Adrenal gland (tissue), 12 donors: Measurements from ENCODE around the gene LMNTD2. TPM values are rescaled to one million over a fixed set of nuclear protein-coding genes. Genes with fewer than 3 reads are reported as not detected.

Experiments used
- DNase-seq, 7 donors: peaks; one replicate each; pipeline ENCODE4 v3.0.0-alpha.2; 2019 to 2020
- H3K27ac ChIP-seq, 5 donors: fragments of 200-600 bp; sonication (generic) in 4 of 5; 1 replicate in 3 of 5; 2 replicates in 2 of 5; pipeline versions ENCODE4 v1.5.1 to v1.8.0; 2016 to 2020; ENCODE audit warnings: mild to moderate bottlenecking in 1 of 5
- H3K27me3 ChIP-seq: fragments of 200-600 bp; 2 replicates; pipeline ENCODE4 v1.8.0; 2021
- H3K36me3 ChIP-seq, 2 donors: fragments of 200-600 bp; replicated peaks in 1 of 2; 1 replicate in 1 of 2; 2 replicates in 1 of 2; pipeline versions ENCODE4 v1.5.1 to v1.8.0; 2018 to 2022
- H3K4me1 ChIP-seq, 2 donors: fragments of 200-600 bp; replicated peaks in 1 of 2; 1 replicate in 1 of 2; 2 replicates in 1 of 2; pipeline versions ENCODE4 v1.5.1 to v1.8.0; 2018 to 2021
- H3K4me3 ChIP-seq, 4 donors: fragments of 200-600 bp; sonication (generic) in 3 of 4; one replicate each; pipeline ENCODE4 v1.5.1; 2016 to 2018
- H3K9me3 ChIP-seq, 3 donors: fragments of 200-600 bp; sonication (generic) in 1 of 3; replicated peaks in 1 of 3; 1 replicate in 2 of 3; 2 replicates in 1 of 3; pipeline versions ENCODE4 v1.5.1 to v1.8.0; 2016 to 2021
- POLR2A ChIP-seq, 2 donors: fragments of 450-650 bp; IDR thresholded peaks; one replicate each; pipeline ENCODE4 v1.6.1; 2017; ENCODE audit warnings: antibody characterized with exemption in 2 of 2, mild to moderate bottlenecking in 2 of 2, moderate library complexity in 1 of 2
- WGBS, 4 donors: extraction: QIAGEN DNeasy Blood & Tissue Kit in 2 of 4; methylation state at CpG; one replicate each; pipeline versions ENCODE4 v1.1.5 to v1.1.7; 2013 to 2017; 5-methylcytosine and 5-hydroxymethylcytosine counted together
- intact Hi-C, 2 donors: fragments of 100-400 bp; cut with DNase I; formaldehyde crosslinking; loops; one replicate each; pipeline versions ENCODE4 v1.14.1 to v1.15.0; 2022 to 2023
- polyA plus RNA-seq, 3 donors: library from polyadenylated mRNA; stranded (reverse); fragments of 200-250 nt in 2 of 3; fragments of 350-450 nt in 1 of 3; fragmentation: Illumina TruSeq in 1 of 3; extraction: RNeasy Lipid Tissue Mini Kit (QIAGEN cat#74804) in 1 of 3; gene quantifications; one replicate each; pipeline ENCODE4 v1.2.3, GENCODE V29; 2013 to 2014
- total RNA-seq, 9 donors: library from RNA; depleted of rRNA in 4 of 9; stranded (reverse); fragments of >200 nt in 4 of 9; fragments of 120-200 nt in 1 of 9; fragmentation: NEBNext Ultra II Directional in 1 of 9; extraction: Animal tissue kit (Norgen Biotek cat#: 25700) in 1 of 9; gene quantifications; one replicate each; pipeline versions ENCODE4 v1.1.0 to v1.2.4, GENCODE V29; 2013 to 2023
- TF ChIP-seq, protein P1 (sequence below), 6 experiments: fragments of 450-650 bp in 4 of 6; fragments of 200-600 bp in 2 of 6; sonication (generic) in 1 of 6; IDR thresholded peaks; 1 replicate in 5 of 6; 2 replicates in 1 of 6; pipeline versions ENCODE4 v1.5.1 to v1.8.0; 2016 to 2021; ENCODE audit warnings: antibody characterized with exemption in 6 of 6, mild to moderate bottlenecking in 2 of 6, moderate library complexity in 1 of 6
- donor health status: healthy with polysubstance abuse.
- donor health status: Bipolar disorder and iron deficiency.
- donor health status: DM: yes; HTN: yes; CAD: no.
- donor health status: DM: no; HTN: no; CAD: no.
- donor health status: DM: no; HTN: no; CAD: no.
- donor health status: DM: yes; HTN: yes; CAD: no.

The LMNTD2 gene
- total and polyA plus RNA-seq, 12 donors: 0.20 to 21.0 (median 6.1) TPM

DNA sequence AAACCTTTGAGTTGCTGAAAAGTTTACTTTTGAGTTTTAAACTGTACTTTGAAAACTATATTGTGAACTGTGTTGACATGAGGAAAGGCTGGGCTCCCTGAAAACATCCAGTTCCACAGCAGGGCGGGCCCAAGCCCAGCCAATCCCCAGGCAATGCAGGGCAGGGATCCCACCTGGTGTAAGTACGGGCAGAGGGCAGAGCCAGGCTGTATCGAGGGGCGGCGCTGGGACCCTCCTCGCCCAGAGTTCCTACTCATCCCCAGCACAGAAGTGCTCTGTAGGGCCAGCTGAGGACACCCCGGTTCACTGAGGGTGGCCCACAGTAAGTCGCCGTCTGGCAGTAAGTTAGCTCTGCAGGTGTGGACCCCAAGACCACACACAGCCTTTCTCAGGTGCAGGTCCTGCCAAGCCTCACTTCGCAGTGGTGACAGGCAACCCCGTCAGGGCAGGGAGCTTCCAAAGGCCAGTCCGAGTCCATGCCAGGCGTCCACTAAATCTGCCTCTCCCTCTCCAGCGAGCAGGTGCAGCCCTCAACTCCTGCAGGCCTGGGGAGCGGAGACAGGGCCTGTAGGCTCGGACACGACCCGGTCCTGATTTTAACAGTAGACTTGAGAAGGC, 6.6 kb upstream of the LMNTD2 start:
- Histone ChIP-seq H3K27me3 (no peaks in the 10 kb centered on the region), H3K4me3 (no peak overlapping the region), H3K36me3 (no peaks in the 10 kb centered on the region), H3K9me3 (no peaks in the 10 kb centered on the region), H3K27ac (no peak overlapping the region), H3K4me1 (peaks cover 7 to 12% of the 10 kb centered on the region in 2 donors)
- TF ChIP-seq, protein P1, sequence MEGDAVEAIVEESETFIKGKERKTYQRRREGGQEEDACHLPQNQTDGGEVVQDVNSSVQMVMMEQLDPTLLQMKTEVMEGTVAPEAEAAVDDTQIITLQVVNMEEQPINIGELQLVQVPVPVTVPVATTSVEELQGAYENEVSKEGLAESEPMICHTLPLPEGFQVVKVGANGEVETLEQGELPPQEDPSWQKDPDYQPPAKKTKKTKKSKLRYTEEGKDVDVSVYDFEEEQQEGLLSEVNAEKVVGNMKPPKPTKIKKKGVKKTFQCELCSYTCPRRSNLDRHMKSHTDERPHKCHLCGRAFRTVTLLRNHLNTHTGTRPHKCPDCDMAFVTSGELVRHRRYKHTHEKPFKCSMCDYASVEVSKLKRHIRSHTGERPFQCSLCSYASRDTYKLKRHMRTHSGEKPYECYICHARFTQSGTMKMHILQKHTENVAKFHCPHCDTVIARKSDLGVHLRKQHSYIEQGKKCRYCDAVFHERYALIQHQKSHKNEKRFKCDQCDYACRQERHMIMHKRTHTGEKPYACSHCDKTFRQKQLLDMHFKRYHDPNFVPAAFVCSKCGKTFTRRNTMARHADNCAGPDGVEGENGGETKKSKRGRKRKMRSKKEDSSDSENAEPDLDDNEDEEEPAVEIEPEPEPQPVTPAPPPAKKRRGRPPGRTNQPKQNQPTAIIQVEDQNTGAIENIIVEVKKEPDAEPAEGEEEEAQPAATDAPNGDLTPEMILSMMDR (IDR thresholded peaks at IDR 0.05): no peak
- TF ChIP-seq POLR2A (IDR thresholded peaks at IDR 0.05): no peak
- DNase-seq: no peak
- WGBS, 4 donors: 93 to 100% (median 97%) methylated on average over 2 to 18 of the region's 18 CpGs
- intact Hi-C loops: no loop called here

- no peak overlapping the region for H3K27ac ChIP-seq
- TF ChIP-seq, protein P1 (IDR thresholded peaks at IDR 0.05): no peak
- intact Hi-C loops: no loop called here
- no peak for DNase-seq
- H3K9me3 ChIP-seq: no peaks in the 10 kb centered on the region
- no peaks in the 10 kb centered on the region for H3K27me3 ChIP-seq
- H3K4me3 ChIP-seq: no peak overlapping the region
- peaks cover 12 to 20% of the 10 kb centered on the region in 2 donors for H3K4me1 ChIP-seq
- WGBS, 4 donors: 86 to 91% (median 88%) methylated on average over 3 to 12 of the region's 12 CpGs
- no peaks in the 10 kb centered on the region for H3K36me3 ChIP-seq
Observed at GRCh38 chr11:565921-566509, 5.5 kb upstream of the LMNTD2 start.

DNA sequence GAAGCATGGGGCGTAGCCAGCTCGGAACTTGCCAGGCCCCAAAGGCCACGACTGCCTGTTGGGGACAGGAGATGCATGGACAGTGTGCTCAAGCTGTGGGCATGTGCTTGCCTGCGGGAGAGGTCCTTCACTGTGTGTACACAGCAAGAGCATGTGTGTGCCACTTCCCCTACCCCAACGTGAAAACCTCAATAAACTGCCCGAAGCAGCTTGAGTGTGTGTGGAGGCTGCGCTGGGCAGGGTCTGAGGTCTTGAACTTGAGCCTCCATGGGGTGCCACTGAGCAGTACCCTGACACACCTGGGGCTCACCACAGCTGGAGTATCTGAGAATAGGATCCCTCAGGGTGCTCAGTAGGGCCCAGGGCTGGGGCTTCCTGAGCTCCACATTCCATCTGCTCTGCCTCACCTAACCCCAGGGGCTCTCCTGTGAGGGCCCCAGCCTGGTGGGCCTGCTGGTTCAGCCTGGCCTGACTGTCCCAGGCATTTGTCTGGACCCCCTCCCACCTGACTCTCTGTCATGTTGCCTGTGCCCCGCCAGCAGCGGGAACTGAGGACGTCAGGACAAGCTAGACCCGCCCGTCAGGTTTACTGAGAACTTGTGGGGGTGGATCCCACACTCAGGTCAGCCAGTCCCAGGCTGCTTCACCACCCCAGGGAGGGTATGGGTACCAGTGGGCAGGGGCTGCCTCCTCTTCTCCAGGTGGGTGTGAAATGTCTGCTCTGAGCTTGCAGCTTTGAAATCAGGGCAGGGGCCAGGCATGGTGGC, 3.5 kb upstream of the LMNTD2 start:
- TF ChIP-seq POLR2A (IDR thresholded peaks at IDR 0.05): no peak
- TF ChIP-seq, protein P1 (IDR thresholded peaks at IDR 0.05): no peak
- intact Hi-C loops: no loop called here
- DNase-seq: no peak
- no peaks in the 10 kb centered on the region for H3K27me3 ChIP-seq
- H3K27ac ChIP-seq: no peak overlapping the region
- no peaks in the 10 kb centered on the region for H3K9me3 ChIP-seq
- 91 to 95% (median 93%) methylated on average over 10 to 12 of the region's 12 CpGs for WGBS, 4 donors
- peaks cover 12 to 23% of the 10 kb centered on the region in 2 donors for H3K4me1 ChIP-seq
- H3K4me3 ChIP-seq: no peak overlapping the region
- H3K36me3 ChIP-seq: no peaks in the 10 kb centered on the region

GRCh38 chr11:563066-563811, 2.7 kb upstream of the LMNTD2 start:
- H3K27me3 ChIP-seq: no peaks in the 10 kb centered on the region
- intact Hi-C loops: no loop called here
- H3K27ac ChIP-seq: no peak overlapping the region
- no peak overlapping the region for H3K4me3 ChIP-seq
- DNase-seq: no peak
- no peaks in the 10 kb centered on the region for H3K9me3 ChIP-seq
- WGBS, 4 donors: 93 to 99% (median 95%) methylated on average over 7 to 18 of the region's 18 CpGs
- no peaks in the 10 kb centered on the region for H3K36me3 ChIP-seq
- TF ChIP-seq, protein P1 (IDR thresholded peaks at IDR 0.05): no peak
- TF ChIP-seq POLR2A (IDR thresholded peaks at IDR 0.05): no peak
- peaks cover 11 to 22% of the 10 kb centered on the region in 2 donors for H3K4me1 ChIP-seq
